SK-N-MC (cell line): Measurements from ENCODE around the gene ERGIC3.

Source experiments
- DNase-seq: peaks from one replicate; pipeline ENCODE4 v3.0.0-alpha.2; 2011; ENCODE audit warnings: low read depth, low spot score
- H3K27ac ChIP-seq: fragments of 200-600 bp; sonication (generic); 2 replicates; pipeline ENCODE4 v1.5.1; 2016; ENCODE audit warnings: mixed run types
- H3K36me3 ChIP-seq: fragments of 200-600 bp; sonication (generic); 2 replicates; pipeline ENCODE4 v1.6.1; 2017; ENCODE audit warnings: antibody characterized with exemption, low read length, mixed read lengths; ENCODE audit not compliant: insufficient read depth
- H3K4me3 ChIP-seq: fragments of 200-600 bp; sonication (generic); 2 replicates; pipeline ENCODE4 v1.5.1; 2016
- H3K9ac ChIP-seq: fragments of 200-600 bp; sonication (generic); 2 replicates; pipeline ENCODE4 v1.8.0; 2017; ENCODE audit warnings: mixed run types, mixed read lengths; ENCODE audit not compliant: insufficient read length
- H3K9me3 ChIP-seq: fragments of 200-600 bp; sonication (generic); 2 replicates; pipeline ENCODE4 v1.6.1; 2017; ENCODE audit warnings: low read depth, mild to moderate bottlenecking, antibody characterized with exemption, low read length, moderate library complexity, mixed read lengths
- EZH2 ChIP-seq: fragments of 200-600 bp; sonication (generic); IDR thresholded peaks from one replicate; pipeline ENCODE4 v1.6.1; 2017; ENCODE audit warnings: antibody characterized with exemption
- FOXP2 ChIP-seq: optimal IDR thresholded peaks from 2 replicates; pipeline ENCODE3; 2011; ENCODE audit warnings: mild to moderate bottlenecking, moderate library complexity; ENCODE audit not compliant: insufficient read depth; ENCODE audit errors: extremely low read length, control extremely low read depth
- POLR2AphosphoS5 ChIP-seq: IDR thresholded peaks from 2 replicates; pipeline ENCODE4 v1.6.1; 2012; ENCODE audit warnings: mild to moderate bottlenecking, low read depth, low read length, borderline replicate concordance

ERGIC3 gene

GRCh38 chr20:35579196-35579595 lies 37.3 kb downstream of the ERGIC3 start:
- Histone ChIP-seq H3K9ac (no peak overlapping the region), H3K9me3 (no peaks in the 10 kb centered on the region), H3K27ac (no peak overlapping the region), H3K36me3 (no peaks in the 10 kb centered on the region), H3K4me3 (no peak overlapping the region)
- TF ChIP-seq EZH2: no peak
- TF ChIP-seq POLR2AphosphoS5: no peak
- TF ChIP-seq FOXP2: no peak
- no peak for DNase-seq

- Histone ChIP-seq H3K4me3 (no peak overlapping the region), H3K36me3 (no peaks in the 10 kb centered on the region), H3K9me3 (no peaks in the 10 kb centered on the region), H3K9ac (no peak overlapping the region), H3K27ac (no peak overlapping the region)
- DNase-seq: no peak
- TF ChIP-seq EZH2 (no peak), POLR2AphosphoS5 (no peak), FOXP2 (no peak)
Observed at GRCh38 chr20:35582131-35582530, 40.3 kb downstream of the ERGIC3 start.

DNA sequence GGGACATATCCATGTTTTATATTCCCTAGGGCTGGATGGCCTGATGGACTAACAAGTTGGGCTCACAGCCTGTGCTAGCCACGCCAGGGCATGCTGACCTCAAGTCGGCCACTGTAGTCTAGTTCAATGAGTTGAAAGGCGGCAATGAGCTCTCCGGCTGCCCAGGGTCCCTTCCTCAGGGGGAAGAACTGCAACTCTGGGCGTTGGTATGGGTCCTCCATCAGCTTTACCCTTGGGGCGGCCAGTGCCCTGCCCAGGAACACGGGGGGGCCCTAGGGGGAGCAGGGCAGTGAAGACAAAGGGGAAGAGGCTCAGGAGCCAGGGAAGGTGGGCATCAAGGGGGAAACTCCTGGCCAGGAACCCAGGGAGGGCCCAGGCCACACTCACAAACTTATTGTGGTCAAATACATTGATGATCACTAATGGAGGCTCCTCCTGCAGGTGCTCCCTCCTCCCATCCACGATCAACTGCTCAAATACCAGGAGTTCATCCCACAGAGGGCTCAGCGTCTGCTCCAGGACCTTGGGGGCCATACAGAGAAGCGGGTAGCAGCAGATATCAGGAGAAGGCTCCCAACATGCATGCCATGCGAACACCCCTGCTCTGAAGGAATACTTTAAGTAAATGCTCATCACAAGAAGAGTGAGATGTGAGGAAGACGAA lies 41.0 kb downstream of the ERGIC3 start:
- Histone ChIP-seq H3K9me3 (no peaks in the 10 kb centered on the region), H3K27ac (no peak overlapping the region), H3K4me3 (no peak overlapping the region), H3K36me3 (no peaks in the 10 kb centered on the region), H3K9ac (no peak overlapping the region)
- TF ChIP-seq POLR2AphosphoS5 (no peak), EZH2 (no peak), FOXP2 (no peak)
- DNase-seq: no peak

DNA sequence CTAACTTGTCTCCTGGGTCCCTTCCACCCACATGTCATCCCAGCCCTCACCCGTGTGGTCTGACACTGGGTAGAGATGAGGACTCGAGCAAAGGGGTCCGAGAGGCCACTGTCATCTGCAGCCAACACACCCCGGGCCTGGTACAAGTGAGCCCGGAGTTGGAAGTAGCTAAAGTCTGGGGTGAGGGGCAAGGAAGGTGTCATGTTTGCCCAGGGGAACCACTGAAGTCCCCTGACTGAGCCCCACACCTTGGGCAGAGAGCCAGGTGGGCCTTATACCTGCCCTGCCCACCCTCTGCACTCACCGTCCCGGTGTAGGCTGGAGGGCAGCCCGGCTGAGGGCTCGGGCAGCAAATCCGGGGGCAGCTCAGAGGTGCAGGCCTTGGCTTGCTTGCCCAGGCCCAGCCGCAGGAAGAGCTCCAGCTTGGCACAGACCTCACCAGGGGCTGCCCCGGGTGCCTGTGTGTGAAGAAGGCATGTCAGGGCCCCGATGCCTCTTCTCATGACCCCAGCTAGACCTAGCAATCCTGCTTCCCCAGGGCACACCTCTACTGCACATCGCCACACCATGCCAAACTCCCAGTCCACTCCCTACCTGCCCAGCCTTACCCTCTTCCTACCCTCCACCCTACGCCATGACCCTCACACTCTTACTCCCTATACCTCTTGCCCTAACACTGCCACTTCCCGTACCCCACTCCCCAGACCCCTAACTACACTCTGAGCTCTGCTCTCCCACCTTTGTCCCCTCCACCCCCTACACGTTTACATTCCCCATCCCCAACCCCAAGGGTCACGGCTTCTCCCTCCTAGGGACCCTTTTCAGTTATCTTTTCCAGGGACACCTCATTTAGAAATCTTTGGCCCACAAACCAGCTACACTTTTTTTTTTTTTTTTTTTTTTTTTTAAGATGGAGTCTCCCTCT lies 42.0 kb downstream of the ERGIC3 start:
- H3K9ac ChIP-seq: no peak overlapping the region
- TF ChIP-seq FOXP2: no peak
- no peak for TF ChIP-seq POLR2AphosphoS5
- no peak for TF ChIP-seq EZH2
- DNase-seq: no peak

GRCh38 chr20:35586751-35587425 lies 45.0 kb downstream of the ERGIC3 start:
- Histone ChIP-seq H3K36me3 (no peaks in the 10 kb centered on the region), H3K9ac (no peak overlapping the region), H3K27ac (no peak overlapping the region), H3K4me3 (no peak overlapping the region), H3K9me3 (no peaks in the 10 kb centered on the region)
- DNase-seq: no peak
- TF ChIP-seq POLR2AphosphoS5: no peak

More for the DNA sequence above, 42.0 kb downstream of the ERGIC3 start:
- Histone ChIP-seq H3K36me3 (no peaks in the 10 kb centered on the region), H3K4me3 (no peak overlapping the region), H3K27ac (no peak overlapping the region), H3K9me3 (no peaks in the 10 kb centered on the region)

- no peak for TF ChIP-seq POLR2AphosphoS5
- TF ChIP-seq EZH2: no peak
- no peak for TF ChIP-seq FOXP2
- Histone ChIP-seq H3K9me3 (no peaks in the 10 kb centered on the region), H3K9ac (no peak overlapping the region), H3K4me3 (no peak overlapping the region), H3K36me3 (no peaks in the 10 kb centered on the region), H3K27ac (no peak overlapping the region)
- no peak for DNase-seq
Observed at GRCh38 chr20:35587436-35587835, 45.6 kb downstream of the ERGIC3 start.

DNA sequence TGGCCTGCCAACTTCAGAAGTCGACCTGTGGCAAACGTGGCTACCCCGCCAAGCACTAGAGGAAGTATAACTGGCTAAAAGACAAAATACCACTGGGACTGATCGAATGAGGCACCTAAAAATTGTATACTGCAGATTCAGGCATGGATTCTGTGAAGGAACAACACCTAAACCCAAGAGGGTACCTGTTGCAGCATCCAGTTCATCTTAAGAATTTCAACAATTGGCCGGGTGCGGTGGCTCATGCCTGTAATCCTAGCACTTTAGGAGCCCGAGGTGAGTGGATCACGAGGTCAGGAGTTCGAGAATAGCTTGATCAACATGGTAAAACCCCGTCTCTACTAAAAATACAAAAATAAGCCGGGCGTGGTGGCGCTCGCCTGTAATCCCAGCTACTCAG lies 46.5 kb downstream of the ERGIC3 start:
- no peak for DNase-seq
- Histone ChIP-seq H3K36me3 (no peaks in the 10 kb centered on the region), H3K27ac (no peak overlapping the region), H3K9me3 (no peaks in the 10 kb centered on the region), H3K9ac (no peak overlapping the region), H3K4me3 (no peak overlapping the region)
- TF ChIP-seq EZH2: no peak
- no peak for TF ChIP-seq POLR2AphosphoS5
- no peak for TF ChIP-seq FOXP2

- Histone ChIP-seq H3K9me3 (no peaks in the 10 kb centered on the region), H3K36me3 (no peaks in the 10 kb centered on the region), H3K4me3 (no peak overlapping the region), H3K9ac (no peak overlapping the region), H3K27ac (no peak overlapping the region)
- TF ChIP-seq FOXP2: no peak
- TF ChIP-seq POLR2AphosphoS5: no peak
- DNase-seq: no peak
Observed at GRCh38 chr20:35592339-35592974, 50.6 kb downstream of the ERGIC3 start.
